ENCODE measurements around the gene ICA1.
"Not testable (repeated sequence)": the region's sequence is repeated elsewhere in the genome, so short reads cannot be mapped to it uniquely, and the experiment has no call there.

Gene ICA1

GRCh38 chr7:8103282-8103681, 158.7 kb downstream of the ICA1 start:
- no peak for DNase-seq (ENCODE audit: low read depth, low spot score)

- DNase-seq (ENCODE audit: low read depth, low spot score): not testable (repeated sequence)
Observed at GRCh38 chr7:8101292-8101691, 160.7 kb downstream of the ICA1 start.

GRCh38 chr7:8094164-8095140, 167.5 kb downstream of the ICA1 start:
- DNase-seq (ENCODE audit: low read depth, low spot score): no peak

- no peak for DNase-seq (ENCODE audit: low read depth, low spot score)
Observed at GRCh38 chr7:8092140-8092539, 169.8 kb downstream of the ICA1 start.

- DNase-seq (ENCODE audit: low read depth, low spot score): no peak
Observed at GRCh38 chr7:8089036-8089780, 172.8 kb downstream of the ICA1 start.

GRCh38 chr7:8086239-8086638, 175.7 kb downstream of the ICA1 start:
- no peak for DNase-seq (ENCODE audit: low read depth, low spot score)

GRCh38 chr7:8085420-8085819, 176.5 kb downstream of the ICA1 start:
- no peak for DNase-seq (ENCODE audit: low read depth, low spot score)

- no peak for DNase-seq (ENCODE audit: low read depth, low spot score)
Observed at GRCh38 chr7:8084836-8085235, 177.1 kb downstream of the ICA1 start.

- DNase-seq (ENCODE audit: low read depth, low spot score): no peak
Observed at GRCh38 chr7:8082762-8083161, 179.2 kb downstream of the ICA1 start.

GRCh38 chr7:8078418-8078817, 183.5 kb downstream of the ICA1 start:
- no peak for DNase-seq (ENCODE audit: low read depth, low spot score)

- DNase-seq (ENCODE audit: low read depth, low spot score): no peak
Observed at GRCh38 chr7:8070451-8071180, 191.4 kb downstream of the ICA1 start.

- DNase-seq (ENCODE audit: low read depth, low spot score): no peak
Observed at GRCh38 chr7:8068892-8069686, 192.9 kb downstream of the ICA1 start.

GRCh38 chr7:8065356-8065813, 196.6 kb downstream of the ICA1 start:
- DNase-seq (ENCODE audit: low read depth, low spot score): peak; percentile 20

GRCh38 chr7:8064828-8065227, 197.1 kb downstream of the ICA1 start:
- DNase-seq (ENCODE audit: low read depth, low spot score): peak; percentile 3

GRCh38 chr7:8063706-8064297, 198.2 kb downstream of the ICA1 start:
- no peak for DNase-seq (ENCODE audit: low read depth, low spot score)

GRCh38 chr7:8063300-8063699, 198.7 kb downstream of the ICA1 start:
- DNase-seq (ENCODE audit: low read depth, low spot score): not testable (repeated sequence)

All from brain pericyte (primary cell).